Stimulated activated CD4-positive, alpha-beta T cell treated with anti-CD3 and anti-CD28 coated beads, Interleukin-1b, Interleukin-23, amount 100 ng/mL, for 1 hour (primary cell): ENCODE data around the gene TMCC1.
"Not testable (repeated sequence)": the region's sequence is repeated elsewhere in the genome, so short reads cannot be mapped to it uniquely, and the experiment has no call there.

ENCODE experiments used
- DNase-seq, 2 donors: peaks; one replicate each; pipeline ENCODE4 v3.0.0-alpha.2; 2020; ENCODE audit warnings: low read depth in 2 of 2

The TMCC1 gene

GRCh38 chr3:129836381-129837064 lies 57.0 kb downstream of the TMCC1 start:
- DNase-seq = no peak

- DNase-seq = no peak
Measured at GRCh38 chr3:129835198-129835597, 58.3 kb downstream of the TMCC1 start.

- DNase-seq = no peak
Measured at GRCh38 chr3:129834580-129834979, 58.9 kb downstream of the TMCC1 start.

- DNase-seq = not testable (repeated sequence)
Measured at GRCh38 chr3:129831942-129832341, 61.6 kb downstream of the TMCC1 start.

- no peak for DNase-seq
Measured at GRCh38 chr3:129831503-129831902, 62.0 kb downstream of the TMCC1 start.

- DNase-seq = no peak
Measured at GRCh38 chr3:129829640-129830039, 63.9 kb downstream of the TMCC1 start.

- DNase-seq = no peak
Measured at GRCh38 chr3:129827765-129828164, 65.7 kb downstream of the TMCC1 start.

GRCh38 chr3:129824926-129825541 lies 68.5 kb downstream of the TMCC1 start:
- no peak for DNase-seq

- DNase-seq = no peak
Measured at GRCh38 chr3:129822679-129823078, 70.8 kb downstream of the TMCC1 start.

GRCh38 chr3:129822241-129822640 lies 71.3 kb downstream of the TMCC1 start:
- no peak for DNase-seq

GRCh38 chr3:129820587-129820986 lies 72.9 kb downstream of the TMCC1 start:
- DNase-seq = no peak

GRCh38 chr3:129812589-129812988 lies 80.9 kb downstream of the TMCC1 start:
- no peak for DNase-seq

- no peak for DNase-seq
Measured at GRCh38 chr3:129809297-129809696, 84.2 kb downstream of the TMCC1 start.

GRCh38 chr3:129796146-129796545 lies 97.4 kb downstream of the TMCC1 start:
- DNase-seq = no peak

- no peak for DNase-seq
Measured at GRCh38 chr3:129795186-129796010, 98.1 kb downstream of the TMCC1 start.

GRCh38 chr3:129794311-129795185 lies 99.0 kb downstream of the TMCC1 start:
- DNase-seq = no peak

GRCh38 chr3:129793942-129794310 lies 99.6 kb downstream of the TMCC1 start:
- DNase-seq = no peak

- DNase-seq = no peak
Measured at GRCh38 chr3:129793319-129793718, 100.2 kb downstream of the TMCC1 start.

GRCh38 chr3:129783470-129783869 lies 110.0 kb downstream of the TMCC1 start:
- DNase-seq = no peak

GRCh38 chr3:129778871-129779270 lies 114.6 kb downstream of the TMCC1 start:
- no peak for DNase-seq

- DNase-seq = no peak
Measured at GRCh38 chr3:129777806-129778205, 115.7 kb downstream of the TMCC1 start.

GRCh38 chr3:129775870-129776269 lies 117.6 kb downstream of the TMCC1 start:
- no peak for DNase-seq
